Heart right ventricle (tissue), 16 donors: ENCODE data around the gene PSME2. TPM values are rescaled to one million over a fixed set of nuclear protein-coding genes. Genes with fewer than 3 reads are reported as not detected.

Experiments used
- ATAC-seq, 8 donors: fragments of 200-7000 bp; cut with Tn5 transposase; one replicate each; pipeline ENCODE4 v1.9.1; 2020; ENCODE audit warnings: mild to moderate bottlenecking in 8 of 8, moderate library complexity in 8 of 8, moderate number of reproducible peaks in 1 of 8
- DNase-seq, 2 donors: peaks; one replicate each; pipeline ENCODE4 v3.0.0-alpha.2; 2020
- H3K27ac ChIP-seq, 10 donors: fragments of 200-600 bp; sonication (generic) in 2 of 10; one replicate each; pipeline versions ENCODE4 v1.5.0 to v1.8.0; 2020 to 2022; ENCODE audit warnings: mild to moderate bottlenecking in 3 of 10
- H3K27me3 ChIP-seq, 7 donors: fragments of 200-600 bp; one replicate each; pipeline ENCODE4 v1.8.0; 2021 to 2022; ENCODE audit warnings: mild to moderate bottlenecking in 2 of 7
- H3K36me3 ChIP-seq, 9 donors: fragments of 200-600 bp; sonication (generic) in 1 of 9; one replicate each; pipeline versions ENCODE4 v1.5.0 to v1.8.0; 2020 to 2022; ENCODE audit warnings: mild to moderate bottlenecking in 2 of 9
- H3K4me1 ChIP-seq, 9 donors: fragments of 200-600 bp; sonication (generic) in 1 of 9; one replicate each; pipeline versions ENCODE4 v1.5.0 to v1.8.0; 2020 to 2022; ENCODE audit warnings: mild to moderate bottlenecking in 4 of 9
- H3K4me3 ChIP-seq, 10 donors: fragments of 200-600 bp; sonication (generic) in 2 of 10; one replicate each; pipeline versions ENCODE4 v1.5.0 to v1.8.0; 2020 to 2022; ENCODE audit warnings: mild to moderate bottlenecking in 7 of 10, moderate library complexity in 2 of 10
- H3K9me3 ChIP-seq, 11 donors: fragments of 200-600 bp in 10 of 11; sonication (generic) in 2 of 11; one replicate each; pipeline versions ENCODE4 v1.5.0 to v1.8.0; 2013 to 2022; ENCODE audit warnings: mild to moderate bottlenecking in 2 of 11, control low read depth in 1 of 11, moderate library complexity in 1 of 11
- WGBS, 2 donors: extraction: QIAGEN DNeasy Blood & Tissue Kit; methylation state at CpG; one replicate each; pipeline ENCODE4 v1.1.7; 2013; ENCODE audit warnings: inconsistent platforms in 1 of 2; 5-methylcytosine and 5-hydroxymethylcytosine counted together
- intact Hi-C, 10 donors: fragments of 100-400 bp; cut with DNase I; formaldehyde crosslinking; loops; one replicate each; pipeline versions ENCODE4 v1.11.1 to v1.14.2; 2022
- polyA plus RNA-seq, 2 donors: library from polyadenylated mRNA; stranded (reverse); fragments of 200-250 nt; gene quantifications; one replicate each; pipeline ENCODE4 v1.2.3, GENCODE V29; 2013
- total RNA-seq, 10 donors: library from RNA; stranded (reverse); fragmentation: NEBNext Ultra II Directional in 3 of 10; extraction: Animal tissue kit (Norgen Biotek cat#: 25700) in 3 of 10; gene quantifications; one replicate each; pipeline versions ENCODE4 v1.2.1 to v1.2.4, GENCODE V29; 2021 to 2023
- TF ChIP-seq, protein P1 (sequence below), 9 donors: fragments of 200-600 bp; sonication (generic) in 2 of 9; IDR thresholded peaks; one replicate each; pipeline versions ENCODE4 v1.5.0 to v1.8.0; 2021 to 2022; ENCODE audit warnings: antibody characterized with exemption in 9 of 9, mild to moderate bottlenecking in 5 of 9, moderate library complexity in 1 of 9
- donor health status: Arrhythmogenic right ventricular cardiomyopathy.
- donor health status: ischemic (EF 13 %, LVEDD 7.1; RV severe dilation, severe dysfunction).
- donor health status: healthy with polysubstance abuse.
- donor health status: DM: no; HTN: yes; CAD: no.
- donor health status: DM: no; HTN: no; CAD: no.
- donor health status: ischemic (EF 25% LVEDD 6.9; RV normal size, moderate dysfunction).
- donor health status: ischemic (EF 25% LVEDD 5.7; RV mildly dilated, moderate dysfunction).
- donor health status: healthy.
- donor health status: DM: yes; HTN: yes; CAD: no.
- donor health status: Ischemic cardiomyopathy.
- donor health status: ischemic (EF 35%, LVEDD 5.7; RV mildly dilated, moderate dysfunction).
- donor health status: nonischemic (EF 11% LVEDD 7.7; RV severe dilation, severe dysfunction).
- donor health status: DM: yes; HTN: yes; CAD: no.
- donor health status: PGD.
- donor health status: ischemic (EF 29% LVEDD 5.4; RV normal size, mild dysfunction).
- donor health status: nonischemic (EF 23%, LVEDD 6.1; RV moderate dilation, normal function).

PSME2 gene
- total and polyA plus RNA-seq, 12 donors: 62.6 to 347 (median 85.5) TPM

DNA sequence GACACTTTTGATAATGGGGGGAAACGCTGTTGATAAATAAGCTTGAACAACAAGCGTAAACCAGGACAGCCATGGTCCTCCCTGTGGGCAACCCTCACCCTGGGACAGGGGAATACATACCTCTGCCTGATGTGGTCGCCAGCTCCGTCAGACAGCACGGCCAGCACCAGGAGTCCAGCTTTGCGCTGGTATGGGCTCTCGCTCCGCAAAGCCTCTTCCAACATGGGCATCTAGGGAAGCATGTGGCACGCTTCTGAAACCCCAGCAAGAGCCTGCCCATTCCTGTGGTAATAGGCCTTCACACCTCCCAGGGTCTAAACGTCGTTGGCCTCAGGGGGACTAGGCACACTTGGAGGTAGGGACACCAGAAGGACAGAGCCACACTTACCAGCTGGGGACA is 39.3 kb upstream of the PSME2 start:
- Histone ChIP-seq H3K9me3 (no peaks in the 10 kb centered on the region), H3K36me3 (peaks cover 0 to 78% (median 20%) of the 10 kb centered on the region in 9 donors), H3K27ac (no peak overlapping the region), H3K27me3 (no peaks in the 10 kb centered on the region), H3K4me1 (peaks cover 4 to 26% (median 19%) of the 10 kb centered on the region in 9 donors), H3K4me3 (no peak overlapping the region)
- intact Hi-C loops: no loop called here
- DNase-seq: no peak
- ATAC-seq: no peak
- 93 to 94% methylated on average over 11 of the region's 11 CpGs for WGBS, 2 donors
- TF ChIP-seq, protein P1, sequence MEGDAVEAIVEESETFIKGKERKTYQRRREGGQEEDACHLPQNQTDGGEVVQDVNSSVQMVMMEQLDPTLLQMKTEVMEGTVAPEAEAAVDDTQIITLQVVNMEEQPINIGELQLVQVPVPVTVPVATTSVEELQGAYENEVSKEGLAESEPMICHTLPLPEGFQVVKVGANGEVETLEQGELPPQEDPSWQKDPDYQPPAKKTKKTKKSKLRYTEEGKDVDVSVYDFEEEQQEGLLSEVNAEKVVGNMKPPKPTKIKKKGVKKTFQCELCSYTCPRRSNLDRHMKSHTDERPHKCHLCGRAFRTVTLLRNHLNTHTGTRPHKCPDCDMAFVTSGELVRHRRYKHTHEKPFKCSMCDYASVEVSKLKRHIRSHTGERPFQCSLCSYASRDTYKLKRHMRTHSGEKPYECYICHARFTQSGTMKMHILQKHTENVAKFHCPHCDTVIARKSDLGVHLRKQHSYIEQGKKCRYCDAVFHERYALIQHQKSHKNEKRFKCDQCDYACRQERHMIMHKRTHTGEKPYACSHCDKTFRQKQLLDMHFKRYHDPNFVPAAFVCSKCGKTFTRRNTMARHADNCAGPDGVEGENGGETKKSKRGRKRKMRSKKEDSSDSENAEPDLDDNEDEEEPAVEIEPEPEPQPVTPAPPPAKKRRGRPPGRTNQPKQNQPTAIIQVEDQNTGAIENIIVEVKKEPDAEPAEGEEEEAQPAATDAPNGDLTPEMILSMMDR (IDR thresholded peaks at IDR 0.05): no peak

DNA sequence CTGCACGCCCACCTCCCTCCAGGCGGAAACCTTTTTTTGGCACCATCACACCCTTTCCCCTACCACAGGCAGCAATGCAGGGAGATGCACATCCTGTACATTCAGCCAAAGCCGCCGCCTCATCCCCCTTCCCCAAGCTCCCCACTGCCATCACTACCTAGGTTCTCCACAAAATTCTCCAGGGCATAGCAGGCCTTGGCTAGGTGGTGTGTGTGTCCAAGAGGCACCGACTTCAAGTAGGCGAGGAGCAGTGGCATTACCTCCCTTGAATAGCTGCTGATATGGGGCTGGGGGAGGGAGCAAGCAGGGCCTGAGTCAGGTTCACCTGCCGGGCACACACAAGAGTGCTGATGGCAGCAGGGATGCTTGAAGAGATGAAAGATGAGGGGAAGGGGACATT is 38.6 kb upstream of the PSME2 start:
- Histone ChIP-seq H3K4me1 (peaks cover 4 to 33% (median 25%) of the 10 kb centered on the region in 9 donors), H3K27ac (no peak overlapping the region), H3K9me3 (no peaks in the 10 kb centered on the region), H3K4me3 (no peak overlapping the region), H3K36me3 (peaks cover 0 to 80% (median 23%) of the 10 kb centered on the region in 9 donors), H3K27me3 (no peaks in the 10 kb centered on the region)
- DNase-seq (no peak), ATAC-seq (no peak)
- intact Hi-C loops: no loop called here
- WGBS, 2 donors: 92 to 97% methylated on average over 7 of the region's 7 CpGs
- TF ChIP-seq, protein P1 (IDR thresholded peaks at IDR 0.05): no peak

DNA sequence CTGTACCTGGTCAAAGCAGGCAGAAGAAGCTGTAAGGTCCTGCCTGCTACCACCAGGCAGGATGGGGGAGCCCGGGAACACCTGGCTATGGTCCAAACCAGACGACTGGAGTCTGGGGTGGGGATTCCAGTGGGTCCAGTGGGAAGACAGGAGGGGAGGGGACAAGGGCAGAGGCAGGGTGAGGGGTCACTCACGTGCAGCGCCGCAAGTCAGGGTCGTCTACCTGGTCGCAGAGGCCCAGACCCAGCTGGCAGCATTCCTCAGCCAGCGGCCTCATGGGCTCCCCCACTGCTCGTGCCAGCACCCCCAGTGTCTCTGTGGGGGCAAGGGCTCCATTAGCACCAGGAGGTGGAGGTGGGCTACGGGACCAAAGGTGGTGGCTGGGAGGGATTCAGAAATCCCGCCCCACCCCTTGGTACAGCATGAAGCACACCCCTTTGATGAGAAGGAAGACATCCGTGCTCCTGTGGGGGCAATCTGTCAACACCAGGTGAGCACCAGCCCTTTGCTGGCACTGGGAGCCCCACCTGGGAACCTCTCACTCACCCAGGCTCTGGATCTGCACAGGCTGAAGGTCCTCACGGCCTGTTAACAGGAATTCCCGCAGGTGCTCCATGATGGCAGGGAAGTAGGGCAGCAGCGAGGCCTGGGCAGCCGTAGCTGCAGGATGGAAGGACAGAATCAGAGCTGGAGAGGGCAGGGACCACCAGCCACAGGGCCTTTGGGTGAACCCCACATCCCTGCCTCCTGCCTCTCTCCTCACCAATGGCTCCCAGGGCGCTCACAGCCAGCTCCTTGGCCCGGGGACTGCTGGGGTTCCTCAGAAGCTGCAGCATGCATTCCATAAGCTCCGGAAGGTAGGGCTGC is 37.9 kb upstream of the PSME2 start:
- ATAC-seq (no peak), DNase-seq (no peak)
- 88 to 89% methylated on average over 19 of the region's 19 CpGs for WGBS, 2 donors
- TF ChIP-seq, protein P1 (IDR thresholded peaks at IDR 0.05): no peak
- Histone ChIP-seq H3K4me1 (peaks cover 4 to 37% (median 31%) of the 10 kb centered on the region in 9 donors), H3K27me3 (no peaks in the 10 kb centered on the region), H3K9me3 (no peaks in the 10 kb centered on the region), H3K27ac (no peak overlapping the region), H3K36me3 (peaks cover 0 to 80% (median 25%) of the 10 kb centered on the region in 9 donors), H3K4me3 (no peak overlapping the region)
- intact Hi-C loops: no loop called here

DNA sequence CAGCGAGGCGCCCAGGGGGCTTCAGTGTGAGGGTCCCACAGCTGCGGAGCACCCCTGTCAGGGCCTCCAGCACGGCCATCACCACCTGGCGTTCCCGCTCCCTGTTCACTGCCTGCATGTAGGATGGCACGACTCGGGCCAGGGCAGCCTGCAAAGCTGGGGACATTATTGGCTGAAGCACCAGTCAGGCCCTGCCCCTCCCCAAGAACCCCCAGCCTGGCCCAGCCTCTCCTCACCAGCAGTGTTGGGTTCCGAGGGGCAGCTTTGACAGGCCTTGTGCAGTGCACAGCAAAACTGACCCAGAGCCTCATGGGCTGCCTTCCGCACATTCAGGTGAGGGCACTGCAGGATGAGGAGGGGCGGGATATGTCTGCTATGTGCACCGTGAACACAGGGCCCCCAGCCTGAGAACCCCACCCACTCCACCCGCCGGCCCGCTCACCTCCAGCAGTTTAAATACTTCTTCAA is 36.6 kb upstream of the PSME2 start:
- no peak overlapping the region for H3K4me3 ChIP-seq
- TF ChIP-seq, protein P1 (IDR thresholded peaks at IDR 0.05): no peak
- 89 to 94% methylated on average over 15 of the region's 15 CpGs for WGBS, 2 donors
- intact Hi-C loops: no loop called here
- H3K4me1 ChIP-seq: peaks cover 3 to 30% (median 22%) of the 10 kb centered on the region in 9 donors
- DNase-seq (no peak), ATAC-seq (no peak)
- H3K27ac ChIP-seq: no peak overlapping the region
- H3K36me3 ChIP-seq: peaks cover 0 to 93% (median 35%) of the 10 kb centered on the region in 9 donors
- H3K9me3 ChIP-seq: no peaks in the 10 kb centered on the region
- H3K27me3 ChIP-seq: no peaks in the 10 kb centered on the region
